ENCODE data around the gene UGT1A9. TPM values are rescaled to one million over a fixed set of nuclear protein-coding genes. Genes with fewer than 3 reads are reported as not detected.
"Not testable (repeated sequence)": the region's sequence is repeated elsewhere in the genome, so short reads cannot be mapped to it uniquely, and the experiment has no call there.

UGT1A9 gene
- total RNA-seq, 1 donor from 2014 or later = not detected

GRCh38 chr2:233712611-233713261, 41.0 kb downstream of the UGT1A9 start, which contains the start of gene UGT1A5:
Gene UGT1A5, plus strand, starts transcription at chr2:233712907. Its CDS starts 85 bp downstream, at chr2:233712992.
- DNase-seq = no peak

- no peak for DNase-seq
Observed at GRCh38 chr2:233713262-233713615, 41.5 kb downstream of the UGT1A9 start.

DNA sequence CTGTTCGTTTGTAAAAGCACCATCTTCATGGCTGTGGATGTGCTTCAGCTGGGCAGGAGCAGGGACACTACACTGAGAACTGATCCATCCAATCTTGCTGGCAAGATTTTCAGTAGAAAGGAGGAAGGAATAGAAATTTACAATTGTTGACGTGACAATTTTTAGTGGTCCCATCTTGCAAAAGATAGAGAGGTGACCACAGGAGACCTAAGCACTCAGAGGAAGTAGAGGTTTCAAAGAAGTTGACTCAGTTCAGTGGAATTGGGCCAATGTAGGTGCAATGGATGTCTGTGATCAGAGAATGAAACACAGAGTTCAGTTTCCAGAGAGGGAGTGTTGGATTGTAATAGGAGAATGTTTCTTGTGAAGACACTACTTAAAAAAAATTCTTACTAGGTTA, 42.4 kb downstream of the UGT1A9 start:
- DNase-seq = no peak

DNA sequence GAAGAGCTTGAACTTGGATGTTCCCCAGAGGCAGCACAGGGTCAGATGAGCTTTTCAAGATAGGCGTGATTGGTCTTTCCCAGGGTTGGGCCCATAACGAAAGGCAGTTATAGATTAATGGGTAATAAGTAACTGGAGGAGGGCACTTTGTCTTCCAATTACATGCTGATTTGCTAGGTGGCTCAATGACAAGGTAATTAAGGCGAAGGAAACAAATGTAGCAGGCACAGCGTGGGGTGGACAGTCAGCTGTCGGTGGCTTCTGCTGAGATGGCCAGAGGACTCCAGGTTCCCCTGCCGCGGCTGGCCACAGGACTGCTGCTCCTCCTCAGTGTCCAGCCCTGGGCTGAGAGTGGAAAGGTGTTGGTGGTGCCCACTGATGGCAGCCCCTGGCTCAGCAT, 46.9 kb downstream of the UGT1A9 start, which contains the start of gene UGT1A4:
Gene UGT1A4 (plus strand): TSS at position 185 of the 400 bp plus-strand sequence. CDS start 85 bp downstream, at position 270.
- DNase-seq = no peak

DNA sequence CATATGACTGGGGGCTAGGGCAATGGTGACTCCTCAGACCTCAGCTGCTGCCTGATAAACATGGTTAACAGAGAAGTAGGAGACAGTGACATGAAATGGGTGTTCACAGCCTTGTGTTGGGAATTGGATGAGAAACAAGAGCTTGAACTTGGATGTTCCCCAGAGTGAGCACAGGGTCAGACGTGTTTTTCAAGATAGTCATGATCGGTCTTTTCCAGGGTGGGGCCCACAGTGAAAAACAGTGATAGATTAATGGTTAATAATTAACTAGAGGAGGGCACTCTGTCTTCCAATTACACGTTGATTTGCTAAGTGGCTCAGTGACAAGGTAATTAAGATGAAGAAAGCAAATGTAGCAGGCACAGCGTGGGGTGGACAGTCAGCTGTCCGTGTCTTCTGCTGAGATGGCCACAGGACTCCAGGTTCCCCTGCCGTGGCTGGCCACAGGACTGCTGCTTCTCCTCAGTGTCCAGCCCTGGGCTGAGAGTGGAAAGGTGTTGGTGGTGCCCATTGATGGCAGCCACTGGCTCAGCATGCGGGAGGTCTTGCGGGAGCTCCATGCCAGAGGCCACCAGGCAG, 57.1 kb downstream of the UGT1A9 start, which contains the start of gene UGT1A3:
Gene UGT1A3 (plus strand): TSS at position 320 of the 579 bp plus-strand sequence. CDS start 85 bp downstream, at position 405.
- no peak for DNase-seq

GRCh38 chr2:233736868-233737653, 65.4 kb downstream of the UGT1A9 start:
- not testable (repeated sequence) for DNase-seq

DNA sequence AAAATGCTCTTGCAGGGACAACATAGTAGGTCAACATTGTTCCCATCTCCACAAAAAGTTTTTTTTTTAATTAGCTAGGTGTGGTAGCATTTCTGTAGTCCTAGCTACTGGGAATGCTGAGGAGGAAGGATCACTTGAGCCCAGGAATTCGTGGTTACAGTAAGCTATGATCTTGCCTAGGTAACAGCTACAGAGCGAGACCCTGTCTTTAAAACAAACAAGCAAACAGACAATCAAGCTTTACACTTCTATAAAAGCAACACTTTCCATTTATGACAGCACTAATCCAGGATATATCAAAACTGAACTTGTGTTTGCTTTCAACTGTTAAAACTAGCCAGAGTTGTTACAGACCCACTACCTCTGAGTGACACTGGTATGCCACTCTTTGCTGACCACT, 69.2 kb downstream of the UGT1A9 start:
- no peak for DNase-seq

DNA sequence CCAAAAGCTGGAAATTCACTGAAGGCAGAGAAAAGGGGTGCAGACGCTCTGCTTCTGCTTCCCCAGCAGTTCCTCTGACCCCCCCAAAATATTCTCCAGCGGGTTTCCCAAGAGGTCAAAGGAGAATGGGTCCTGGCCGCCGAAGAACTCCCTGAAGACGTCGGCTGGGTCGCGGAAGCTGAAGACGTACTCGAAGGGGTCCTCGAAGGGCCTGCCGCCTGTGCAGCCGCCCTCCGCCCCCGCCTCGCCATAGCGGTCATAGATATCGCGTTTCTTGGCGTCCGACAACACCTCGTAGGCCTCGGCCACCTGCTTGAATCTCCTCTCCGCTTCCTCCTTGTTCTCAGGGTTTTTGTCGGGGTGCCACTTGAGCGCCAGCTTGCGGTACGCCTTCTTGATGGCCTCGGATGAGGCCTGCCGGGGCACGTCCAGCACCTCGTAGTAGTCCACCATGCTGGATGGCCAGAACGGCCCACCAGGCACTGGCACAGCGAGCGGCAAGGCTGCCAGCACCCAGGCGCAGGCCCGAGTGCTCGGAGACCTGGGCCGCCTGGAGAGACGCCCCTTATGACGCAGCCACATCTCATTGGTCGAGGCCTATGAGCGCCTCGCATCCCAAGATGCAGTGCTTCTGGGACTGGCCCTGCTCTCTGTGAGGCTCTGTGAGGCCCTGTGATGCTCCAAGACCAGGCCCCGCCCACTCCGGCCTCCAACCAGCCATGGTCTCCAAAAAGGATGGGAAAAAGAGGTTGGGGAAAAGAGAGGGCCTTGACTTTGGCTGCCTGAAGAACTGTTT, 72.0 kb downstream of the UGT1A9 start:
- DNase-seq = no peak

DNA sequence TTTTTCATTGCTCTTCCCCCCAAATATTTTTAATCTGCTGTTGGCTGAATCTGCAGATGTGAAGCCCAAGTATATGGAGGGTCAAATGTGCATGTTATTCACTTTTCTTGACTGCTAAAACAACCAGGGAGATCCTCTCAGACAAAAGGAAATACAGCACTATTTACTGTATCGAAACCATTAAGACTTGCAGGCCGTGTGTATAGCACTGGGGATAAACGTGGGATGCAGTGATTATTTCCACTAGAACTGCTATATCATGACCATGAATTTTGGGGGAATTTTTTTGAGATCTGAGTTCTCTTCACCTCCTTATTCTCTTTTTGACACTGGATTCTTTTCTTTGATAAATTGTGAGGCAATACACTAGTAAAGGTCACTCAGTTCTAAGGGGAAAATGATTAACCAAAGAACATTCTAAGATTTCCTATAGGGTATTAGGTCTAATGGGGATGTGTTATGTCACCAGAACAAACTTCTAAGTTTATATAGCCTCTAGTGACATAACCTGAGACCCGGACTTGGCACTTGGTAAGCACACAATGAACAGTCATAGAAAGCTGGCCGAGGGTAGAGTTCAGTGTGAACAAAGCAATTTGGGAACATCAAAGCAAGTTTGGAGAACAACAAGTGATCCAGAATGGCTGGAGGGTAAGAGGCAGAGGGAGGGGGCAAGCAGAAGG, 73.5 kb downstream of the UGT1A9 start:
- no peak for DNase-seq

- not testable (repeated sequence) for DNase-seq
Observed at GRCh38 chr2:233745838-233746237, 74.1 kb downstream of the UGT1A9 start.

- DNase-seq = no peak
Observed at GRCh38 chr2:233746475-233747282, 75.0 kb downstream of the UGT1A9 start.

- DNase-seq = no peak
Observed at GRCh38 chr2:233747283-233747544, 75.5 kb downstream of the UGT1A9 start.

- not testable (repeated sequence) for DNase-seq
Observed at GRCh38 chr2:233750689-233751088, 79.0 kb downstream of the UGT1A9 start.

GRCh38 chr2:233751212-233752009, 79.7 kb downstream of the UGT1A9 start:
- not testable (repeated sequence) for DNase-seq

GRCh38 chr2:233754872-233755611, 83.3 kb downstream of the UGT1A9 start:
- no peak for DNase-seq

- DNase-seq = no peak
Observed at GRCh38 chr2:233756429-233757081, 84.9 kb downstream of the UGT1A9 start.

- DNase-seq = no peak
Observed at GRCh38 chr2:233758141-233758540, 86.4 kb downstream of the UGT1A9 start.

DNA sequence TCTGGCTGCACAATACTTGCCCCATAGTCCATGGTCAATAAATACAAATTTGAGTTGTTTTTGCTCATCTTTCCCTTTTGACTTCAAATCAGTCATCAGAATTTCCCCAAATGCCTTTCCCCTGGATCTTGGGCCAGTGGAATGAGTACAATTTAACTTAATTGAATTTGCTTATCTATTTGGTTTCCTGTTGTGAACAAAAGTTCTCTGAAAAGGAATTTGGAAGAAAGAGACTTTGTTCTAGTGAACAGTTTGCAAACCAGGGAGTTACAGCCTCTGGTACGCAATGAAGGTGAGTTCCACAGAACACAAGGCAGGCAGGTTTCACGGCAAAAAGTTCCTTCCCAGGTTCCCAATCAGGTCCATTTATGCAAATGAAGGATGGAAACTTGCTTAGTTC, 87.2 kb downstream of the UGT1A9 start:
- no peak for DNase-seq

GRCh38 chr2:233760043-233760442, 88.3 kb downstream of the UGT1A9 start, which contains the start of gene UGT1A1:
Gene UGT1A1, plus strand, starts transcription at chr2:233760270. Its CDS starts 18 bp downstream, at chr2:233760288.
- DNase-seq = no peak
